WTC11 (cell line): Measurements from ENCODE around the gene PRCD. TPM values are rescaled to one million over a fixed set of nuclear protein-coding genes. Genes with fewer than 3 reads are reported as not detected.

Source experiments
- ATAC-seq: fragments of 200-7000 bp; cut with Tn5 transposase; 2 replicates; pipeline ENCODE4 v1.10.0; 2021; ENCODE audit warnings: mild to moderate bottlenecking, moderate library complexity
- CTCF ChIA-PET: fragments of 300-600 bp; sonication (Branson Sonifier 250); formaldehyde crosslinking; loops from one replicate; lab custom pipeline; 2021; ENCODE audit warnings: antibody characterized with exemption; lab: Charles Lee
- POLR2A ChIA-PET: fragments of 350-600 bp; sonication (Branson Sonifier 250); formaldehyde crosslinking; loops from one replicate; lab custom pipeline; 2021; ENCODE audit warnings: antibody characterized with exemption; lab: Charles Lee
- DNase-seq: peaks from one replicate; pipeline ENCODE4 v3.0.0; 2021; ENCODE audit warnings: low spot score
- H3K27ac Mint-ChIP-seq: 2 replicates; pipeline ENCODE4 v1.8.0; 2021; ENCODE audit warnings: mixed read lengths
- H3K27me3 Mint-ChIP-seq: 2 replicates; pipeline ENCODE4 v1.8.0; 2021; ENCODE audit warnings: low read depth, mild to moderate bottlenecking, moderate library complexity, mixed read lengths
- H3K36me3 Mint-ChIP-seq: 2 replicates; pipeline ENCODE4 v1.8.0; 2021; ENCODE audit warnings: mixed read lengths
- H3K4me1 Mint-ChIP-seq: 2 replicates; pipeline ENCODE4 v1.8.0; 2022; ENCODE audit warnings: mixed read lengths
- H3K4me3 Mint-ChIP-seq: 2 replicates; pipeline ENCODE4 v1.8.0; 2021; ENCODE audit warnings: mild to moderate bottlenecking, moderate library complexity, mixed read lengths
- H3K9me3 Mint-ChIP-seq: 2 replicates; pipeline ENCODE4 v1.8.0; 2021; ENCODE audit warnings: mixed read lengths
- CBFB ChIP-seq: sonication (generic); formaldehyde crosslinking; IDR thresholded peaks from 2 replicates; pipeline ENCODE4 v1.8.1; 2022; ENCODE audit warnings: mild to moderate bottlenecking, low read depth, missing genetic modification reagents
- EMX1 ChIP-seq: fragments of 250-450 bp; sonication (Bioruptor Pico); IDR thresholded peaks from 2 replicates; pipeline ENCODE4 v1.8.0; 2021; ENCODE audit warnings: mild to moderate bottlenecking
- ESRRA ChIP-seq: sonication (generic); formaldehyde crosslinking; IDR thresholded peaks from 2 replicates; pipeline ENCODE4 v1.8.1; 2022; ENCODE audit warnings: mild to moderate bottlenecking, missing genetic modification reagents, borderline replicate concordance
- ETV6 ChIP-seq: sonication (generic); formaldehyde crosslinking; IDR thresholded peaks from 2 replicates; pipeline ENCODE4 v1.8.1; 2022; ENCODE audit warnings: mild to moderate bottlenecking, missing genetic modification reagents
- FOXK1 ChIP-seq: sonication (generic); formaldehyde crosslinking; IDR thresholded peaks from 2 replicates; pipeline ENCODE4 v1.8.0; 2022; ENCODE audit warnings: mild to moderate bottlenecking, moderate library complexity, missing genetic modification reagents
- FOXP1 ChIP-seq: sonication (generic); formaldehyde crosslinking; IDR thresholded peaks from 2 replicates; pipeline ENCODE4 v1.8.0; 2022; ENCODE audit warnings: missing genetic modification reagents, mild to moderate bottlenecking, moderate library complexity, borderline replicate concordance
- GRHL2 ChIP-seq: fragments of 250-450 bp; sonication (Bioruptor Pico); IDR thresholded peaks from 2 replicates; pipeline ENCODE4 v1.8.0; 2022; ENCODE audit warnings: mild to moderate bottlenecking, moderate library complexity; ENCODE audit not compliant: insufficient replicate concordance, severe bottlenecking
- GTF2I ChIP-seq: fragments of 250-450 bp; sonication (Bioruptor Pico); conservative IDR thresholded peaks from 2 replicates; pipeline ENCODE4 v1.4.0; 2021; ENCODE audit warnings: mild to moderate bottlenecking
- HMGXB4 ChIP-seq: sonication (generic); formaldehyde crosslinking; IDR thresholded peaks from 2 replicates; pipeline ENCODE4 v1.8.1; 2023; ENCODE audit warnings: mild to moderate bottlenecking, moderate library complexity, missing genetic modification reagents
- MLX ChIP-seq: sonication (generic); formaldehyde crosslinking; IDR thresholded peaks from 2 replicates; pipeline ENCODE4 v1.8.1; 2023; ENCODE audit warnings: mild to moderate bottlenecking, missing genetic modification reagents, moderate library complexity
- SP1 ChIP-seq: sonication (generic); formaldehyde crosslinking; conservative IDR thresholded peaks from 2 replicates; pipeline ENCODE4 v1.8.1; 2022; ENCODE audit warnings: missing genetic modification reagents
- USF2 ChIP-seq: sonication (generic); formaldehyde crosslinking; IDR thresholded peaks from 2 replicates; pipeline ENCODE4 v1.8.1; 2023; ENCODE audit warnings: mild to moderate bottlenecking, missing genetic modification reagents, moderate library complexity
- ZBTB21 ChIP-seq: sonication (generic); formaldehyde crosslinking; IDR thresholded peaks from 2 replicates; pipeline ENCODE4 v1.8.1; 2023; ENCODE audit warnings: mild to moderate bottlenecking, missing genetic modification reagents, borderline replicate concordance
- ZNF121 ChIP-seq: sonication (generic); formaldehyde crosslinking; IDR thresholded peaks from 2 replicates; pipeline ENCODE4 v1.8.0; 2023; ENCODE audit warnings: missing genetic modification reagents
- ZNF219 ChIP-seq: sonication (generic); formaldehyde crosslinking; IDR thresholded peaks from 2 replicates; pipeline ENCODE4 v1.8.0; 2023; ENCODE audit warnings: missing genetic modification reagents, mild to moderate bottlenecking, borderline replicate concordance
- ZNF232 ChIP-seq: sonication (generic); formaldehyde crosslinking; IDR thresholded peaks from 2 replicates; pipeline ENCODE4 v1.8.0; 2022; ENCODE audit warnings: mild to moderate bottlenecking, missing genetic modification reagents
- total RNA-seq: library from RNA; stranded (reverse); gene quantifications from 3 replicates; pipeline ENCODE4 v1.2.3, GENCODE V29; 2021
- TF ChIP-seq, protein P1 (sequence below): sonication (generic); formaldehyde crosslinking; IDR thresholded peaks from 2 replicates; pipeline ENCODE4 v1.8.1; 2022; ENCODE audit warnings: mild to moderate bottlenecking, moderate library complexity, missing genetic modification reagents
- TF ChIP-seq, protein P2 (sequence below): sonication (generic); formaldehyde crosslinking; conservative IDR thresholded peaks from 2 replicates; pipeline ENCODE4 v1.8.1; 2023; ENCODE audit warnings: mild to moderate bottlenecking, low read depth, missing genetic modification reagents, moderate library complexity

The PRCD gene
- total RNA-seq, 1 experiment from 2014 or later, result 2.7 TPM

- Mint-ChIP-seq H3K36me3 (no peaks in the 10 kb centered on the region; the same call in 1 of the 2 replicates), H3K4me3 (peak overlapping the region; percentile 32), H3K4me1 (peaks cover 19% of the 10 kb centered on the region), H3K27ac (no peak overlapping the region), H3K27me3 (peaks cover 47% of the 10 kb centered on the region), H3K9me3 (no peaks in the 10 kb centered on the region)
- ATAC-seq (no peak), DNase-seq (no peak)
- ChIA-PET CTCF (interaction anchor here (0.7 to 9.7 kb wide), 8 partner anchors 8 to 182 kb away, joined by 3 to 123 read pairs (median 3); partner anchors contain the start of gene PRPSAP1), POLR2A (no interaction called here)
- TF ChIP-seq ESRRA (CRISPR knock-in tag) (no peak), ZNF219 (CRISPR knock-in tag) (no peak), GRHL2 (CRISPR knock-in tag) (no peak), ZBTB21 (CRISPR knock-in tag) (no peak)
These were observed 3.9 kb upstream of the PRCD start for GRCh38 chr17:76535788-76536510.

GRCh38 chr17:76536511-76537287, 3.1 kb upstream of the PRCD start:
- CTCF ChIA-PET, result interaction anchor here (0.5 to 9.7 kb wide), 10 partner anchors 9 to 183 kb away, joined by 3 to 123 read pairs (median 3); partner anchors contain the start of gene PRPSAP1
- Mint-ChIP-seq H3K9me3 (no peaks in the 10 kb centered on the region), H3K4me3 (peak overlapping the region; percentile 68), H3K27ac (no peak overlapping the region), H3K4me1 (peaks cover 26% of the 10 kb centered on the region)
- TF ChIP-seq FOXP1 (no peak), GTF2I (CRISPR knock-in tag) (peak; percentile 84; the same call in 1 of the 2 replicates)
- TF ChIP-seq, all 79 proteins: peak for 1
- POLR2A ChIA-PET, result interaction anchor here (1.0 kb wide), 1 partner anchor 21 kb away, joined by 3 read pairs; no protein-coding TSS in a partner anchor
- DNase-seq, result no peak
- Mint-ChIP-seq H3K27me3 (peaks cover 47% of the 10 kb centered on the region), H3K36me3 (no peaks in the 10 kb centered on the region; the same call in 1 of the 2 replicates)
- no peak for ATAC-seq

GRCh38 chr17:76537288-76537577, 2.6 kb upstream of the PRCD start:
- peaks cover 30% of the 10 kb centered on the region for H3K4me1 Mint-ChIP-seq
- peak overlapping the region; percentile 68 for H3K4me3 Mint-ChIP-seq
- ATAC-seq, result peak; percentile 5; the same call in 1 of the 2 replicates
- TF ChIP-seq, protein P1, sequence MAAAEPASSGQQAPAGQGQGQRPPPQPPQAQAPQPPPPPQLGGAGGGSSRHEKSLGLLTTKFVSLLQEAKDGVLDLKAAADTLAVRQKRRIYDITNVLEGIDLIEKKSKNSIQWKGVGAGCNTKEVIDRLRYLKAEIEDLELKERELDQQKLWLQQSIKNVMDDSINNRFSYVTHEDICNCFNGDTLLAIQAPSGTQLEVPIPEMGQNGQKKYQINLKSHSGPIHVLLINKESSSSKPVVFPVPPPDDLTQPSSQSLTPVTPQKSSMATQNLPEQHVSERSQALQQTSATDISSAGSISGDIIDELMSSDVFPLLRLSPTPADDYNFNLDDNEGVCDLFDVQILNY, result peak; percentile 43; the same call in 1 of the 2 replicates
- TF ChIP-seq EMX1, result no peak
- peak; percentile 69; the same call in 1 of the 2 replicates for TF ChIP-seq ZNF121
- TF ChIP-seq ZNF232 (CRISPR knock-in tag), result no peak
- TF ChIP-seq HMGXB4 (CRISPR knock-in tag), result 0 out of 2 replicates have a peak, but pooled peaks have one; percentile 24
- H3K27me3 Mint-ChIP-seq, result peaks cover 51% of the 10 kb centered on the region
- DNase-seq, result peak; percentile 44
- H3K27ac Mint-ChIP-seq, result no peak overlapping the region
- no peaks in the 10 kb centered on the region; the same call in 1 of the 2 replicates for H3K36me3 Mint-ChIP-seq
- POLR2A ChIA-PET, result interaction anchor here (1.0 kb wide), 1 partner anchor 20 kb away, joined by 3 read pairs; no protein-coding TSS in a partner anchor
- no peaks in the 10 kb centered on the region for H3K9me3 Mint-ChIP-seq
- CTCF ChIA-PET, result interaction anchor here (0.5 to 9.7 kb wide), 8 partner anchors 9 to 171 kb away, joined by 3 to 123 read pairs (median 4); no protein-coding TSS in a partner anchor

DNA sequence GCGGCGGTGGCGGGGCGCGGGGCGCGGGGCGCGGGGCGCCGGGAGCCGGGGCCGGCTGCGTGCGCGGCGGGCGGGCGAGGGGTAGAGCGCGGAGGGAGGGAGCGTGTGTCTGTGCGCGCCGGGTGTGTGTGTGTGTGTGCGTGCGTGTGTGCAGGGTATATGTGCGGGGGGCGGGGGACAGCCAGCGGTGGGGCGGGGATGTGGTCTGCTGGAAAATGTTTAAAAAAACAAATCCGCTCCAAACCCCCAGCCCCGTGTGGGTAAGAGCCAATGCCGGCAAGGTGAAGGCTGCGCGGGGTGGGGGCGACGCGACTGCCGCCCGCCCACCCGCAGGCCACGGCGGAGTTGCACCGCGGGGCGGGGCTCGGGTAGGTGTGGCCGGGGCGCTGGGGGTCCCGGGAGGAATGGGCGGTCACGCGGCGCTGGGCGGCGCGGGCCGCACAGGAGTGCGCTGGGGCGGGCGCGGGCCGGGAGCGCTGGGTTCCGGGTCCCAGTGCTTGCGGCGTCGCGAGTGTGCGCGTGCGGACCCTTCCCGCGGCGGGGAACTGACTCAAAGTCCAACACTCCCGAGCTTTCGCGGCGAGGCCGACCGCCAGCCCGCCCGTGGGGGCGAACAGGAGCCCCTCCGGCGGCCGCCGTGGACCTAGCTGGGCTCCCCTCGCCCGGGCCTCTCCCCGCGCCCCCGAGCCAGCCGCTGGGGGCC, 2.1 kb upstream of the PRCD start, which contains the start of gene CYGB:
CYGB (minus strand) TSS at position 132 of the 703 bp plus-strand sequence. CDS start 167 bp downstream, outside the sequence.
- Mint-ChIP-seq H3K4me3 (peak within 1 kb of the TSS; percentile 68), H3K4me1 (peaks cover 30% of the 10 kb centered on the region), H3K27ac (no peak within 1 kb of the TSS), H3K27me3 (peaks cover 52% of the 10 kb centered on the region), H3K9me3 (no peaks in the 10 kb centered on the region), H3K36me3 (no peaks in the 10 kb centered on the region; the same call in 1 of the 2 replicates)
- ChIA-PET POLR2A (interaction anchor here (1.0 kb wide), 1 partner anchor 20 kb away, joined by 3 read pairs; no protein-coding TSS in a partner anchor), CTCF (interaction anchor here (1.2 to 9.7 kb wide), 5 partner anchors 10 to 144 kb away, joined by 3 to 123 read pairs (median 9); no protein-coding TSS in a partner anchor)
- DNase-seq (no peak), ATAC-seq (0 out of 2 replicates have a peak, but pooled peaks have one; percentile 2)
- TF ChIP-seq CBFB (CRISPR knock-in tag) (no peak), MLX (CRISPR knock-in tag) (no peak), FOXK1 (CRISPR knock-in tag) (0 out of 2 replicates have a peak, but pooled peaks have one; percentile 14), ETV6 (CRISPR knock-in tag) (no peak), SP1 (CRISPR knock-in tag) (peak; percentile 57), USF2 (CRISPR knock-in tag) (peak; percentile 68)
- TF ChIP-seq, protein P2, sequence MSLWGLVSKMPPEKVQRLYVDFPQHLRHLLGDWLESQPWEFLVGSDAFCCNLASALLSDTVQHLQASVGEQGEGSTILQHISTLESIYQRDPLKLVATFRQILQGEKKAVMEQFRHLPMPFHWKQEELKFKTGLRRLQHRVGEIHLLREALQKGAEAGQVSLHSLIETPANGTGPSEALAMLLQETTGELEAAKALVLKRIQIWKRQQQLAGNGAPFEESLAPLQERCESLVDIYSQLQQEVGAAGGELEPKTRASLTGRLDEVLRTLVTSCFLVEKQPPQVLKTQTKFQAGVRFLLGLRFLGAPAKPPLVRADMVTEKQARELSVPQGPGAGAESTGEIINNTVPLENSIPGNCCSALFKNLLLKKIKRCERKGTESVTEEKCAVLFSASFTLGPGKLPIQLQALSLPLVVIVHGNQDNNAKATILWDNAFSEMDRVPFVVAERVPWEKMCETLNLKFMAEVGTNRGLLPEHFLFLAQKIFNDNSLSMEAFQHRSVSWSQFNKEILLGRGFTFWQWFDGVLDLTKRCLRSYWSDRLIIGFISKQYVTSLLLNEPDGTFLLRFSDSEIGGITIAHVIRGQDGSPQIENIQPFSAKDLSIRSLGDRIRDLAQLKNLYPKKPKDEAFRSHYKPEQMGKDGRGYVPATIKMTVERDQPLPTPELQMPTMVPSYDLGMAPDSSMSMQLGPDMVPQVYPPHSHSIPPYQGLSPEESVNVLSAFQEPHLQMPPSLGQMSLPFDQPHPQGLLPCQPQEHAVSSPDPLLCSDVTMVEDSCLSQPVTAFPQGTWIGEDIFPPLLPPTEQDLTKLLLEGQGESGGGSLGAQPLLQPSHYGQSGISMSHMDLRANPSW (CRISPR knock-in tag), result peak; percentile 84; the same call in 1 of the 2 replicates
